ENCODE data around the gene LRRC17.

GRCh38 chr7:102934239-102934638 is 21.4 kb downstream of the LRRC17 start:
- TF ChIP-seq, protein P1, sequence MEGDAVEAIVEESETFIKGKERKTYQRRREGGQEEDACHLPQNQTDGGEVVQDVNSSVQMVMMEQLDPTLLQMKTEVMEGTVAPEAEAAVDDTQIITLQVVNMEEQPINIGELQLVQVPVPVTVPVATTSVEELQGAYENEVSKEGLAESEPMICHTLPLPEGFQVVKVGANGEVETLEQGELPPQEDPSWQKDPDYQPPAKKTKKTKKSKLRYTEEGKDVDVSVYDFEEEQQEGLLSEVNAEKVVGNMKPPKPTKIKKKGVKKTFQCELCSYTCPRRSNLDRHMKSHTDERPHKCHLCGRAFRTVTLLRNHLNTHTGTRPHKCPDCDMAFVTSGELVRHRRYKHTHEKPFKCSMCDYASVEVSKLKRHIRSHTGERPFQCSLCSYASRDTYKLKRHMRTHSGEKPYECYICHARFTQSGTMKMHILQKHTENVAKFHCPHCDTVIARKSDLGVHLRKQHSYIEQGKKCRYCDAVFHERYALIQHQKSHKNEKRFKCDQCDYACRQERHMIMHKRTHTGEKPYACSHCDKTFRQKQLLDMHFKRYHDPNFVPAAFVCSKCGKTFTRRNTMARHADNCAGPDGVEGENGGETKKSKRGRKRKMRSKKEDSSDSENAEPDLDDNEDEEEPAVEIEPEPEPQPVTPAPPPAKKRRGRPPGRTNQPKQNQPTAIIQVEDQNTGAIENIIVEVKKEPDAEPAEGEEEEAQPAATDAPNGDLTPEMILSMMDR (IDR thresholded peaks at IDR 0.05), result no peak
- TF ChIP-seq POLR2A (IDR thresholded peaks at IDR 0.05), result no peak
- TF ChIP-seq EP300 (IDR thresholded peaks at IDR 0.05), result no peak
